VCaP (cell line): Measurements from ENCODE around the gene CIAO2B.

Experiments
- H3K27ac ChIP-seq: fragments of 450-650 bp; 2 replicates; pipeline ENCODE4 v1.5.1; 2017
- CTCF ChIP-seq: fragments of 450-650 bp; conservative IDR thresholded peaks from 2 replicates; pipeline ENCODE4 v1.5.1; 2017; ENCODE audit warnings: mild to moderate bottlenecking, moderate library complexity

Gene CIAO2B

GRCh38 chr16:66973716-66974115 lies 39.5 kb upstream of the CIAO2B start:
- H3K27ac ChIP-seq: no peak overlapping the region
- no peak for TF ChIP-seq CTCF

GRCh38 chr16:66972983-66973382 lies 38.8 kb upstream of the CIAO2B start:
- no peak for TF ChIP-seq CTCF
- no peak overlapping the region for H3K27ac ChIP-seq

GRCh38 chr16:66970775-66971720 lies 36.8 kb upstream of the CIAO2B start:
- no peak for TF ChIP-seq CTCF
- no peak overlapping the region for H3K27ac ChIP-seq

GRCh38 chr16:66968847-66969246 lies 34.6 kb upstream of the CIAO2B start:
- TF ChIP-seq CTCF: no peak
- H3K27ac ChIP-seq: no peak overlapping the region

- no peak overlapping the region for H3K27ac ChIP-seq
These were observed 29.8 kb upstream of the CIAO2B start for GRCh38 chr16:66964049-66964448.

GRCh38 chr16:66961914-66962313 lies 27.7 kb upstream of the CIAO2B start:
- TF ChIP-seq CTCF: no peak
- peak overlapping the region; percentile 21; the same call in 1 of the 2 replicates for H3K27ac ChIP-seq

More at GRCh38 chr16:66964049-66964448, 29.8 kb upstream of the CIAO2B start:
- no peak for TF ChIP-seq CTCF

GRCh38 chr16:66961065-66961744 lies 27.0 kb upstream of the CIAO2B start, which contains the start of gene CES3:
Gene CES3 (plus strand): TSS chr16:66961266. CDS start chr16:66961308, 42 bp downstream.
- peak; percentile 70 for TF ChIP-seq CTCF
- H3K27ac ChIP-seq: peak within 1 kb of the TSS; percentile 21; the same call in 1 of the 2 replicates
